ENCODE measurements around the gene RTEL1.

- TF ChIP-seq CTCF (IDR thresholded peaks at IDR 0.05), result no peak
- TF ChIP-seq POLR2A (IDR thresholded peaks at IDR 0.05), result no peak
Observed at GRCh38 chr20:63668351-63668750, 10.2 kb downstream of the RTEL1 start.
